ENCODE results near the gene PTPN4.

PTPN4 gene

GRCh38 chr2:119724656-119725485 is 34.9 kb upstream of the PTPN4 start:
- TF ChIP-seq GLIS3 (CRISPR knock-in tag; IDR thresholded peaks at IDR 0.05) (no peak), TCF4 (CRISPR knock-in tag; IDR thresholded peaks at IDR 0.05; ENCODE audit: borderline replicate concordance) (no peak), SNAI2 (CRISPR knock-in tag; IDR thresholded peaks at IDR 0.05) (no peak), BACH2 (CRISPR knock-in tag; IDR thresholded peaks at IDR 0.05; ENCODE audit: borderline replicate concordance) (no peak), RARB (CRISPR knock-in tag; IDR thresholded peaks at IDR 0.05) (no peak), POU6F1 (CRISPR knock-in tag; IDR thresholded peaks at IDR 0.05; ENCODE audit: borderline replicate concordance, low read depth) (no peak), ZNF8 (CRISPR knock-in tag; IDR thresholded peaks at IDR 0.05) (no peak), CREB5 (CRISPR knock-in tag; IDR thresholded peaks at IDR 0.05; ENCODE audit: low read depth) (no peak), CSRNP3 (CRISPR knock-in tag; IDR thresholded peaks at IDR 0.05) (no peak), CSDC2 (CRISPR knock-in tag; IDR thresholded peaks at IDR 0.05) (no peak), ESRRG (CRISPR knock-in tag; IDR thresholded peaks at IDR 0.05) (no peak), OSR1 (CRISPR knock-in tag; IDR thresholded peaks at IDR 0.05) (no peak), TSHZ2 (CRISPR knock-in tag; IDR thresholded peaks at IDR 0.05) (no peak), ZNF70 (CRISPR knock-in tag; IDR thresholded peaks at IDR 0.05) (no peak), ZC3H10 (CRISPR knock-in tag; IDR thresholded peaks at IDR 0.05) (no peak), ZNF565 (CRISPR knock-in tag; conservative IDR thresholded peaks at IDR 0.05; ENCODE audit: low read depth) (no peak)
- ATAC-seq, result no peak

- ATAC-seq, result no peak
- TF ChIP-seq TCF4 (CRISPR knock-in tag; IDR thresholded peaks at IDR 0.05; ENCODE audit: borderline replicate concordance) (no peak), OSR1 (CRISPR knock-in tag; IDR thresholded peaks at IDR 0.05) (no peak), ISL1 (CRISPR knock-in tag; IDR thresholded peaks at IDR 0.05) (no peak), PATZ1 (CRISPR knock-in tag; IDR thresholded peaks at IDR 0.05; ENCODE audit: borderline replicate concordance) (no peak), ZNF70 (CRISPR knock-in tag; IDR thresholded peaks at IDR 0.05) (no peak), SNAI2 (CRISPR knock-in tag; IDR thresholded peaks at IDR 0.05) (no peak), ESRRG (CRISPR knock-in tag; IDR thresholded peaks at IDR 0.05) (no peak), ZFP3 (CRISPR knock-in tag; IDR thresholded peaks at IDR 0.05) (no peak), ZNF565 (CRISPR knock-in tag; conservative IDR thresholded peaks at IDR 0.05; ENCODE audit: low read depth) (no peak), ZC3H10 (CRISPR knock-in tag; IDR thresholded peaks at IDR 0.05) (no peak), TSHZ2 (CRISPR knock-in tag; IDR thresholded peaks at IDR 0.05) (no peak), POU6F1 (CRISPR knock-in tag; IDR thresholded peaks at IDR 0.05; ENCODE audit: borderline replicate concordance, low read depth) (no peak), CSRNP3 (CRISPR knock-in tag; IDR thresholded peaks at IDR 0.05) (no peak), PPARA (CRISPR knock-in tag; IDR thresholded peaks at IDR 0.05; ENCODE audit: borderline replicate concordance) (no peak), CREB5 (CRISPR knock-in tag; IDR thresholded peaks at IDR 0.05; ENCODE audit: low read depth) (no peak)
Observed at GRCh38 chr2:119727493-119727892, 32.2 kb upstream of the PTPN4 start.
